H1 (cell line): ENCODE results near the gene MCMBP. TPM values are rescaled to one million over a fixed set of nuclear protein-coding genes. Genes with fewer than 3 reads are reported as not detected.

Experiments used
- EP300 ChIP-seq, 2 experiments: IDR thresholded peaks; 1 replicate in 1 of 2; 2 replicates in 1 of 2; pipeline ENCODE4 v1.6.1; 2011 to 2012; ENCODE audit warnings: low read depth in 2 of 2, low read length in 2 of 2, mild to moderate bottlenecking in 2 of 2, borderline replicate concordance in 1 of 2, inconsistent platforms in 1 of 2, moderate library complexity in 1 of 2
- KDM1A ChIP-seq: fragments of 200-600, 300-600 bp; sonication (generic); IDR thresholded peaks from 2 replicates; pipeline ENCODE4 v1.7.1; 2016; ENCODE audit warnings: mild to moderate bottlenecking, low read length, borderline replicate concordance
- RAD21 ChIP-seq, 2 experiments: IDR thresholded peaks in 1 of 2; conservative IDR thresholded peaks in 1 of 2; 2 replicates each; pipeline ENCODE4 v1.6.1; 2011; ENCODE audit warnings: low read depth in 2 of 2, low read length in 2 of 2, improper control_type of control experiment in 1 of 2, inconsistent platforms in 1 of 2, mild to moderate bottlenecking in 1 of 2, moderate library complexity in 1 of 2
- SP4 ChIP-seq: IDR thresholded peaks from 2 replicates; pipeline ENCODE4 v1.6.1; 2012; ENCODE audit warnings: low read length, inconsistent platforms
- polyA plus RNA-seq, 7 experiments: library from polyadenylated mRNA; depleted of rRNA in 3 of 7; stranded (reverse) in 5 of 7; unstranded in 2 of 7; fragments of >200 nt in 5 of 7; fragments of 200-250 nt in 2 of 7; gene quantifications; 1 replicate in 5 of 7; 2 replicates in 1 of 7; 4 replicates in 1 of 7; pipeline versions ENCODE4 v1.2.1 to v1.2.3, GENCODE V29; 2011 to 2013; ENCODE audit warnings: missing spikeins in 2 of 7, mixed read lengths in 2 of 7
- total RNA-seq: library from RNA; stranded (reverse); fragmentation: NEBNext Ultra II Directional; extraction: Animal tissue kit (Norgen Biotek cat#: 25700); gene quantifications from 2 replicates; pipeline ENCODE4 v1.2.1, GENCODE V29; 2021

Gene MCMBP
- total and polyA plus RNA-seq, 2 of the 8 experiments (the other 6 are each of a cell fraction or from before 2014, with no cell fraction given) = 67.3 to 81.7 TPM

DNA sequence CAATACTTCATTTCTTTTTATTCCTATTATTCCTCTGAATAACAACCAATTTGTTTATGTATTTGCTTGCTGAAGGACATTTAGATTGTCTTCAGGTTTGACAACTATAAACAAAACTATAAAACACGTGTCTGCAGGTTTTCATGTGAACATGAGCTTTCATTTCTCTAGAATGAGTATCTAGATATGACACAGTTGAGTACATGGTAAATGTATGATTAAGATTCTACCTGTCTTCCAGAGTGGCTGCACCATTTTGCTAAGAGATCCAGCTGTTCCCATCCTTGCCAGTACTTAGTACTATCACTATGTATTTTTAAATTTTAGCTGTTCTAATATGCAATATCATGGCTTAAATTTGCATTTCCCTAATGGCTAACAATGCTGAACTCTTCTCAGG, 10.1 kb downstream of the MCMBP start (continued):
- TF ChIP-seq EP300 (IDR thresholded peaks at IDR 0.05; ENCODE audit: borderline replicate concordance in 1 of 2, low read depth in 2 of 2, low read length in 2 of 2) = no peak
- no peak for TF ChIP-seq KDM1A
- TF ChIP-seq SP4 = no peak
- TF ChIP-seq RAD21 (IDR thresholded peaks at IDR 0.05 in 1 of 2, conservative IDR thresholded peaks at IDR 0.05 in 1 of 2; ENCODE audit: low read depth in 2 of 2, low read length in 2 of 2) = no peak
